ENCODE data around the gene LDLRAD4. TPM values are rescaled to one million over a fixed set of nuclear protein-coding genes. Genes with fewer than 3 reads are reported as not detected.

LDLRAD4 gene
- total RNA-seq, 1 experiment from 2014 or later, result 1.7 TPM

DNA sequence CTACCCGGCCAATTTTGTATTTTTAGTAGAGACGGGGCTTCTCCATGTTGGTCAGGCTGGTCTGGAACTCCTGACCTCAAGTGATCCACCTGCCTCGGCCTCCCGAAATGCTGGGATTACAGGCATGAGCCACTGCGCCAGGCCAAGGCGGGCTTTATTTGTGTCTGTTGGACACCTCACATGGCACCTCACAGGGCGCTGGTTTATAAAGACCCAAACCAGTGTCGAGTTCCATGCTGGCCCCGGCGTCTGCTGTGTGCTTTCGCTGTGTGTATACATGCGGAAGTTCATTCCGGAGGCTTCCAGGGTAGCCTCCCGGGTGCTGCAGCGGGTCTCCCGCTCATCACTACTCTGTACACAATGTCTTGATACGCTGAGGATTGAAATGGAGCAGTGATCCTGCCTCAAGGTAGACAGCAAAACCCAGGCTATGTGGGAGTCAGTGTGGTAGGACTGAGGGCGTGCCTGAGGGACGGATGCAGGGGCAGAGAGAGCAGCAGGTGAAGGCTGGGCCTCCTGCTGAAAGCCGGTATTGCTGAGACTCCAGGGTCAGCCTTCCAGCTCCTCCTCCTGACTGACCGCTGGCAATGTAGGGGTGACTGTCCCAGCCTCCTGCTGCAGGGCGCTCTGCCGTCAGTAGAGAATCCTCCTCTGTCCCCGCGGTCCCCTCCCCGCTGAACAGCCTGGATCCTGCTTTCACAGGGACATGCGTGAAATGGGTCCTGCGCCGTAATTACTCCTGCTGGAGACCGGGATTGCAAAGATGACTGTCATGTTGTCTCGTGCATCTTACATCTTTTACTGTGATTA lies 22.7 kb downstream of the LDLRAD4 start:
- H3K9me3 ChIP-seq (ENCODE audit: insufficient read depth, low read depth), result no peaks in the 10 kb centered on the region
- CTCF ChIA-PET, result no interaction called here
- H3K27ac ChIP-seq, result no peak overlapping the region
- no peak for TF ChIP-seq EZH2 (IDR thresholded peaks at IDR 0.05; ENCODE audit: low read depth)
- TF ChIP-seq, protein P1, sequence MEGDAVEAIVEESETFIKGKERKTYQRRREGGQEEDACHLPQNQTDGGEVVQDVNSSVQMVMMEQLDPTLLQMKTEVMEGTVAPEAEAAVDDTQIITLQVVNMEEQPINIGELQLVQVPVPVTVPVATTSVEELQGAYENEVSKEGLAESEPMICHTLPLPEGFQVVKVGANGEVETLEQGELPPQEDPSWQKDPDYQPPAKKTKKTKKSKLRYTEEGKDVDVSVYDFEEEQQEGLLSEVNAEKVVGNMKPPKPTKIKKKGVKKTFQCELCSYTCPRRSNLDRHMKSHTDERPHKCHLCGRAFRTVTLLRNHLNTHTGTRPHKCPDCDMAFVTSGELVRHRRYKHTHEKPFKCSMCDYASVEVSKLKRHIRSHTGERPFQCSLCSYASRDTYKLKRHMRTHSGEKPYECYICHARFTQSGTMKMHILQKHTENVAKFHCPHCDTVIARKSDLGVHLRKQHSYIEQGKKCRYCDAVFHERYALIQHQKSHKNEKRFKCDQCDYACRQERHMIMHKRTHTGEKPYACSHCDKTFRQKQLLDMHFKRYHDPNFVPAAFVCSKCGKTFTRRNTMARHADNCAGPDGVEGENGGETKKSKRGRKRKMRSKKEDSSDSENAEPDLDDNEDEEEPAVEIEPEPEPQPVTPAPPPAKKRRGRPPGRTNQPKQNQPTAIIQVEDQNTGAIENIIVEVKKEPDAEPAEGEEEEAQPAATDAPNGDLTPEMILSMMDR (conservative IDR thresholded peaks at IDR 0.05), result no peak
- no peaks in the 10 kb centered on the region for H3K79me2 ChIP-seq (ENCODE audit: low read depth)
- H2AFZ ChIP-seq, result no peak overlapping the region
- BruUV-seq (replicated peaks), result no TSS peak
- H3K36me3 ChIP-seq (ENCODE audit: low read depth), result no peaks in the 10 kb centered on the region
- no peaks in the 10 kb centered on the region for H3K9me2 ChIP-seq (ENCODE audit: insufficient read depth)
- H4K20me1 ChIP-seq (ENCODE audit: insufficient read depth), result no peaks in the 10 kb centered on the region
- intact Hi-C loops (cut with micrococcal nuclease; ENCODE audit: unreplicated experiment), result no loop called here
- H3K4me3 ChIP-seq, result no peak overlapping the region
- no peak for DNase-seq
- peaks cover 78% of the 10 kb centered on the region for H3K27me3 ChIP-seq (ENCODE audit: insufficient read depth, low read depth)
- POLR2A ChIA-PET (ENCODE audit: unreplicated experiment), result no interaction called here
- no peak overlapping the region for H3K4me2 ChIP-seq
- H3K4me1 ChIP-seq (replicated peaks; ENCODE audit: insufficient read depth), result no peaks in the 10 kb centered on the region
- H3F3A ChIP-seq (ENCODE audit: insufficient read depth, low read depth), result no peaks in the 10 kb centered on the region

DNA sequence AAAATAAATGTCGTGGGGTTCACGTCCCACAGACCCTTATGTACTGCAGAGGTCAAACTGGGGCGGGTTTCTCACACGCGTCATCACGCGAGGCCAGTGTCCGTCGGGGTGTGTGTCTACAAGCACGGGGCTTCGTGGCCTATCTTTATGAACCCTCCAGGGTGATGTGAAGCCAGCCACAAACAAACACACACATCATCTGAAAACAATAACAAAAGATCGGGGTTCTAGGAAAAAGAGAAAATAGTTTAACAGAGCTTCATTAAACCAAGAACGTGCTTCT lies 23.3 kb downstream of the LDLRAD4 start:
- no peaks in the 10 kb centered on the region for H3K4me1 ChIP-seq (replicated peaks; ENCODE audit: insufficient read depth)
- no peaks in the 10 kb centered on the region for H3F3A ChIP-seq (ENCODE audit: insufficient read depth, low read depth)
- no TSS peak for BruUV-seq (replicated peaks)
- H3K27ac ChIP-seq, result no peak overlapping the region
- ChIA-PET CTCF (no interaction called here), POLR2A (ENCODE audit: unreplicated experiment) (no interaction called here)
- H4K20me1 ChIP-seq (ENCODE audit: insufficient read depth), result no peaks in the 10 kb centered on the region
- no peaks in the 10 kb centered on the region for H3K9me3 ChIP-seq (ENCODE audit: insufficient read depth, low read depth)
- H3K27me3 ChIP-seq (ENCODE audit: insufficient read depth, low read depth), result peaks cover 77% of the 10 kb centered on the region
- no peak overlapping the region for H3K4me3 ChIP-seq
- DNase-seq, result no peak
- TF ChIP-seq, protein P1 (conservative IDR thresholded peaks at IDR 0.05), result no peak
- H3K9me2 ChIP-seq (ENCODE audit: insufficient read depth), result no peaks in the 10 kb centered on the region
- H2AFZ ChIP-seq, result no peak overlapping the region
- no peak overlapping the region for H3K4me2 ChIP-seq
- intact Hi-C loops (cut with micrococcal nuclease; ENCODE audit: unreplicated experiment), result no loop called here
- no peaks in the 10 kb centered on the region for H3K79me2 ChIP-seq (ENCODE audit: low read depth)
- H3K36me3 ChIP-seq (ENCODE audit: low read depth), result no peaks in the 10 kb centered on the region

DNA sequence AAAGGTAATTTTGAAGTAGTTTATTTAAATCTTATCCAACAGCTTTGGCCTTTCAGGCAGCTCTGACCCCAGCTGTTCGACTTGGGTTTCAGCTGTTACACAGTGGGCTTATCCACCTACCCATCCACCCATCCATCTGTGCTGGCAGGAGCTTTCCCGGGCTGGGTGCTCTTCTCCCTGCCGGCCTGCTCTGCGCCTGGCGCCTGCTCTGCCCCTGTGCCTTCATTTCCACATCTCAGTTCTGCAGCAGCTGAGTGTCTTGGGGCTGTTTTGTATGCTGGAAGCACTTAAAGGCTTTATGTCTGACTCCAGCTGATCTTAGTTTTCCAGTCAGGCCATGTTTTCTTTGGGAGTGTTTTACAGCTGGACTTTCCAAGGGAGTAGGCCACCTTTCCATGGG lies 24.2 kb downstream of the LDLRAD4 start:
- Histone ChIP-seq H3K27me3 (ENCODE audit: insufficient read depth, low read depth) (peaks cover 75% of the 10 kb centered on the region), H3K4me1 (replicated peaks; ENCODE audit: insufficient read depth) (no peaks in the 10 kb centered on the region), H4K20me1 (ENCODE audit: insufficient read depth) (no peaks in the 10 kb centered on the region), H3K4me2 (no peak overlapping the region), H3K4me3 (no peak overlapping the region), H3K79me2 (ENCODE audit: low read depth) (no peaks in the 10 kb centered on the region), H2AFZ (no peak overlapping the region), H3F3A (ENCODE audit: insufficient read depth, low read depth) (no peaks in the 10 kb centered on the region), H3K36me3 (ENCODE audit: low read depth) (no peaks in the 10 kb centered on the region), H3K9me2 (ENCODE audit: insufficient read depth) (no peaks in the 10 kb centered on the region), H3K9me3 (ENCODE audit: insufficient read depth, low read depth) (no peaks in the 10 kb centered on the region), H3K27ac (no peak overlapping the region)
- TF ChIP-seq EZH2 (IDR thresholded peaks at IDR 0.05; ENCODE audit: low read depth), result no peak
- TF ChIP-seq, protein P1 (conservative IDR thresholded peaks at IDR 0.05), result no peak
- no TSS peak for BruUV-seq (replicated peaks)
- ChIA-PET CTCF (no interaction called here), POLR2A (ENCODE audit: unreplicated experiment) (no interaction called here)
- no peak for DNase-seq
- intact Hi-C loops (cut with micrococcal nuclease; ENCODE audit: unreplicated experiment), result no loop called here

All from PC-9 (cell line).